ENCODE measurements around the gene CRTC3. TPM values are rescaled to one million over a fixed set of nuclear protein-coding genes. Genes with fewer than 3 reads are reported as not detected.

Gene CRTC3
- total RNA-seq, 1 experiment from 2014 or later, result 45.0 TPM

- no peak overlapping the region for H3K4me3 ChIP-seq (ENCODE audit: low read depth in 2 of 2, low read length in 2 of 2)
- DNase-seq (ENCODE audit: low read depth, low spot score), result no peak
- no peaks in the 10 kb centered on the region for H3K36me3 ChIP-seq (ENCODE audit: control insufficient read depth, insufficient read depth, low read length)
- no peak overlapping the region for H3K27ac ChIP-seq (ENCODE audit: low read length)
- no TSS peak for BruUV-seq (replicated peaks)
- POLR2A ChIA-PET, result no interaction called here
- ATAC-seq, result no peak
- H3K9me3 ChIP-seq (ENCODE audit: control insufficient read depth, insufficient read depth, low read depth, low read length), result no peaks in the 10 kb centered on the region
- CTCF ChIA-PET, result no interaction called here
- intact Hi-C loops (cut with micrococcal nuclease; ENCODE audit: unreplicated experiment), result no loop called here
- no peaks in the 10 kb centered on the region for H3K27me3 ChIP-seq (ENCODE audit: control insufficient read depth, insufficient read depth, low read length)
- in situ Hi-C loops (cut with HindIII; ENCODE audit: low pct_unique_long_range_greater_than_20kb, low sequenced_read_pairs), result no loop called here
- TF ChIP-seq REST (IDR thresholded peaks at IDR 0.05; ENCODE audit: insufficient read depth in 1 of 2, low read depth in 2 of 2, low read length in 1 of 2) (no peak), POLR2AphosphoS5 (IDR thresholded peaks at IDR 0.05; ENCODE audit: low read depth, low read length) (no peak), TCF7L2 (IDR thresholded peaks at IDR 0.05; ENCODE audit: low read depth, low read length) (no peak), SIN3A (IDR thresholded peaks at IDR 0.05; ENCODE audit: borderline replicate concordance, insufficient read depth, low read depth, low read length) (no peak), CTCF (IDR thresholded peaks at IDR 0.05) (no peak)
- H3K4me1 ChIP-seq (ENCODE audit: control insufficient read depth, insufficient read depth, low read length), result no peaks in the 10 kb centered on the region
Measured at GRCh38 chr15:90576711-90577389, 47.1 kb downstream of the CRTC3 start.

GRCh38 chr15:90579213-90579612 lies 49.5 kb downstream of the CRTC3 start:
- ChIA-PET CTCF (no interaction called here), POLR2A (no interaction called here)
- H3K4me3 ChIP-seq (ENCODE audit: low read depth in 2 of 2, low read length in 2 of 2), result no peak overlapping the region
- H3K27me3 ChIP-seq (ENCODE audit: control insufficient read depth, insufficient read depth, low read length), result no peaks in the 10 kb centered on the region
- H3K36me3 ChIP-seq (ENCODE audit: control insufficient read depth, insufficient read depth, low read length), result no peaks in the 10 kb centered on the region
- in situ Hi-C loops (cut with HindIII; ENCODE audit: low pct_unique_long_range_greater_than_20kb, low sequenced_read_pairs) (no loop called here), intact Hi-C loops (cut with micrococcal nuclease; ENCODE audit: unreplicated experiment) (no loop called here)
- H3K27ac ChIP-seq (ENCODE audit: low read length), result no peak overlapping the region
- ATAC-seq (no peak), DNase-seq (ENCODE audit: low read depth, low spot score) (no peak)
- H3K4me1 ChIP-seq (ENCODE audit: control insufficient read depth, insufficient read depth, low read length), result no peaks in the 10 kb centered on the region
- BruUV-seq (replicated peaks), result no TSS peak
- H3K9me3 ChIP-seq (ENCODE audit: control insufficient read depth, insufficient read depth, low read depth, low read length), result no peaks in the 10 kb centered on the region
- TF ChIP-seq CTCF (IDR thresholded peaks at IDR 0.05), result no peak
- no peak for TF ChIP-seq POLR2AphosphoS5 (IDR thresholded peaks at IDR 0.05; ENCODE audit: low read depth, low read length)
- no peak for TF ChIP-seq TCF7L2 (IDR thresholded peaks at IDR 0.05; ENCODE audit: low read depth, low read length)
- TF ChIP-seq REST (IDR thresholded peaks at IDR 0.05; ENCODE audit: insufficient read depth in 1 of 2, low read depth in 2 of 2, low read length in 1 of 2), result no peak
- TF ChIP-seq SIN3A (IDR thresholded peaks at IDR 0.05; ENCODE audit: borderline replicate concordance, insufficient read depth, low read depth, low read length), result no peak

Measured in Panc1 (cell line).